Activated gamma-delta T cell (primary cell): ENCODE data around the gene PARS2.
A peak's percentile ranks its signal among the peaks of the same experiment; 100 is the strongest.

Experiments used
- DNase-seq: peaks from one replicate; lab custom pipeline; 2025; lab: John Stamatoyannopoulos, UW

The PARS2 gene

GRCh38 chr1:54736685-54737084 is 27.6 kb downstream of the PARS2 start:
- DNase-seq, result no peak

GRCh38 chr1:54728027-54728426 is 36.3 kb downstream of the PARS2 start:
- no peak for DNase-seq

- no peak for DNase-seq
These were observed 39.6 kb downstream of the PARS2 start for GRCh38 chr1:54724771-54725170.

- DNase-seq, result no peak
These were observed 40.3 kb downstream of the PARS2 start for GRCh38 chr1:54723985-54724384.

- DNase-seq, result no peak
These were observed 42.6 kb downstream of the PARS2 start for GRCh38 chr1:54721719-54722118.

GRCh38 chr1:54716299-54717047 is 47.9 kb downstream of the PARS2 start:
- DNase-seq, result no peak

- peak; percentile 62 for DNase-seq
These were observed 48.6 kb downstream of the PARS2 start, which contains the start of gene TTC4 for GRCh38 chr1:54715493-54716298. TSS of gene TTC4 (plus strand) at chr1:54715861. CDS start at chr1:54715909, 48 bp downstream.

- no peak for DNase-seq
These were observed 49.3 kb downstream of the PARS2 start for GRCh38 chr1:54714881-54715492.

- DNase-seq, result no peak
These were observed 52.8 kb downstream of the PARS2 start for GRCh38 chr1:54711536-54711935.

GRCh38 chr1:54710841-54711240 is 53.5 kb downstream of the PARS2 start:
- no peak for DNase-seq

GRCh38 chr1:54710434-54710833 is 53.9 kb downstream of the PARS2 start:
- DNase-seq, result no peak

- no peak for DNase-seq
These were observed 54.6 kb downstream of the PARS2 start for GRCh38 chr1:54709547-54710292.

GRCh38 chr1:54708385-54708784 is 55.9 kb downstream of the PARS2 start:
- no peak for DNase-seq
